HEK293 (cell line): ENCODE measurements around the gene UBTD1.

ENCODE experiments used
- CTCF ChIA-PET: fragments of 350-600 bp; formaldehyde crosslinking; extraction: SDS; loops from one replicate; lab custom pipeline; 2021; ENCODE audit warnings: antibody characterized with exemption; lab: Yijun Ruan, JAX
- POLR2A ChIA-PET: fragments of 300-600 bp; formaldehyde crosslinking; extraction: SDS; loops from one replicate; lab custom pipeline; 2020; ENCODE audit warnings: antibody characterized with exemption, inconsistent platforms; lab: Yijun Ruan, JAX
- H3K27ac ChIP-seq: fragments of 200-500 bp; sonication (Bioruptor generic); 2 replicates; pipeline ENCODE4 v1.5.1; 2014; ENCODE audit warnings: low read depth, low read length, control low read depth, inconsistent platforms; ENCODE audit errors: extremely low read depth
- H3K36me3 ChIP-seq, 2 experiments: fragments of 200-500 bp in 1 of 2; sonication (Bioruptor generic) in 1 of 2; 1 replicate in 1 of 2; 2 replicates in 1 of 2; pipeline ENCODE4 v1.5.1; 2014 to 2017; ENCODE audit warnings: inconsistent platforms in 2 of 2, low read length in 2 of 2; ENCODE audit not compliant: control insufficient read depth in 2 of 2, insufficient read depth in 1 of 2
- H3K4me1 ChIP-seq: fragments of 200-500 bp; sonication (Bioruptor generic); 2 replicates; pipeline ENCODE4 v1.5.1; 2014; ENCODE audit warnings: mild to moderate bottlenecking, low read length, inconsistent platforms; ENCODE audit not compliant: control insufficient read depth, insufficient read depth
- H3K4me3 ChIP-seq: 2 replicates; pipeline ENCODE4 v1.5.1; 2011; ENCODE audit warnings: low read depth, mild to moderate bottlenecking, control low read depth, low read length, moderate library complexity
- H3K9me3 ChIP-seq: fragments of 200-500 bp; sonication (Bioruptor generic); 2 replicates; pipeline ENCODE4 v1.5.1; 2014; ENCODE audit warnings: low read depth, low read length, inconsistent platforms; ENCODE audit not compliant: control insufficient read depth, insufficient read depth
- FEZF1 ChIP-seq: fragments of 450-650 bp; formaldehyde crosslinking; IDR thresholded peaks from 2 replicates; pipeline ENCODE4 v1.5.1; 2016; ENCODE audit warnings: missing biosample characterization, missing genetic modification characterization
- PRDM10 ChIP-seq: fragments of 450-650 bp; formaldehyde crosslinking; IDR thresholded peaks from 2 replicates; pipeline ENCODE4 v1.5.1; 2016; ENCODE audit warnings: missing biosample characterization, missing genetic modification characterization
- REPIN1 ChIP-seq: fragments of 450-650 bp; formaldehyde crosslinking; IDR thresholded peaks from 2 replicates; pipeline ENCODE4 v1.5.1; 2017; ENCODE audit warnings: missing biosample characterization, missing genetic modification characterization, low read depth
- SP2 ChIP-seq: fragments of 450-650 bp; formaldehyde crosslinking; IDR thresholded peaks from 2 replicates; pipeline ENCODE4 v1.5.1; 2016; ENCODE audit warnings: missing biosample characterization, missing genetic modification characterization
- SP7 ChIP-seq: fragments of 450-650 bp; formaldehyde crosslinking; IDR thresholded peaks from 2 replicates; pipeline ENCODE4 v1.5.1; 2016; ENCODE audit warnings: missing biosample characterization, missing genetic modification characterization
- ZBTB17 ChIP-seq: fragments of 450-650 bp; formaldehyde crosslinking; IDR thresholded peaks from 2 replicates; pipeline ENCODE4 v1.5.1; 2016; ENCODE audit warnings: missing biosample characterization, missing genetic modification characterization
- ZBTB8A ChIP-seq: fragments of 450-650 bp; formaldehyde crosslinking; IDR thresholded peaks from 2 replicates; pipeline ENCODE4 v1.5.1; 2016; ENCODE audit warnings: missing biosample characterization, missing genetic modification characterization
- ZFP3 ChIP-seq: fragments of 450-650 bp; formaldehyde crosslinking; IDR thresholded peaks from 2 replicates; pipeline ENCODE4 v1.5.1; 2016; ENCODE audit warnings: low read depth, missing biosample characterization, missing genetic modification characterization
- ZFP69B ChIP-seq: fragments of 450-650 bp; formaldehyde crosslinking; IDR thresholded peaks from 2 replicates; pipeline ENCODE4 v1.5.1; 2016; ENCODE audit warnings: missing biosample characterization, missing genetic modification characterization
- ZNF221 ChIP-seq: fragments of 450-650 bp; formaldehyde crosslinking; IDR thresholded peaks from 2 replicates; pipeline ENCODE4 v1.5.1; 2017; ENCODE audit warnings: missing biosample characterization, missing genetic modification characterization, borderline replicate concordance
- ZNF362 ChIP-seq: fragments of 450-650 bp; formaldehyde crosslinking; IDR thresholded peaks from 2 replicates; pipeline ENCODE4 v1.5.1; 2016; ENCODE audit warnings: missing biosample characterization, missing genetic modification characterization
- ZNF426 ChIP-seq: fragments of 450-650 bp; formaldehyde crosslinking; IDR thresholded peaks from 2 replicates; pipeline ENCODE4 v1.5.1; 2017; ENCODE audit warnings: missing biosample characterization, missing genetic modification characterization, mild to moderate bottlenecking, inconsistent platforms, moderate library complexity
- ZNF433 ChIP-seq: fragments of 450-650 bp; formaldehyde crosslinking; IDR thresholded peaks from 2 replicates; pipeline ENCODE4 v1.5.1; 2016; ENCODE audit warnings: missing biosample characterization, missing genetic modification characterization, low read depth
- ZNF48 ChIP-seq: fragments of 450-650 bp; formaldehyde crosslinking; IDR thresholded peaks from 2 replicates; pipeline ENCODE4 v1.5.1; 2016; ENCODE audit warnings: missing biosample characterization, missing genetic modification characterization
- ZNF670 ChIP-seq: fragments of 450-650 bp; formaldehyde crosslinking; IDR thresholded peaks from 2 replicates; pipeline ENCODE4 v1.5.1; 2016; ENCODE audit warnings: missing biosample characterization, missing genetic modification characterization, low read depth
- TF ChIP-seq, protein P1 (sequence below): fragments of 450-650 bp; formaldehyde crosslinking; IDR thresholded peaks from 2 replicates; pipeline ENCODE4 v1.5.1; 2016; ENCODE audit warnings: missing biosample characterization, missing genetic modification characterization, borderline replicate concordance
- TF ChIP-seq, protein P2 (sequence below): fragments of 450-650 bp; formaldehyde crosslinking; IDR thresholded peaks from 2 replicates; pipeline ENCODE4 v1.5.1; 2016; ENCODE audit warnings: missing biosample characterization, missing genetic modification characterization

UBTD1 gene

GRCh38 chr10:97520520-97520919, 21.8 kb downstream of the UBTD1 start:
- no peaks in the 10 kb centered on the region for H3K36me3 ChIP-seq
- ChIA-PET CTCF (interaction anchor here (1.4 to 1.7 kb wide), 2 partner anchors 14 to 19 kb away, joined by 4 to 5 read pairs; no protein-coding TSS in a partner anchor), POLR2A (no interaction called here)
- H3K9me3 ChIP-seq: no peaks in the 10 kb centered on the region
- no peaks in the 10 kb centered on the region for H3K4me1 ChIP-seq
- TF ChIP-seq ZNF433: no peak
- no peak for TF ChIP-seq ZFP3 (tag by site-specific recombination)
- TF ChIP-seq, protein P1, sequence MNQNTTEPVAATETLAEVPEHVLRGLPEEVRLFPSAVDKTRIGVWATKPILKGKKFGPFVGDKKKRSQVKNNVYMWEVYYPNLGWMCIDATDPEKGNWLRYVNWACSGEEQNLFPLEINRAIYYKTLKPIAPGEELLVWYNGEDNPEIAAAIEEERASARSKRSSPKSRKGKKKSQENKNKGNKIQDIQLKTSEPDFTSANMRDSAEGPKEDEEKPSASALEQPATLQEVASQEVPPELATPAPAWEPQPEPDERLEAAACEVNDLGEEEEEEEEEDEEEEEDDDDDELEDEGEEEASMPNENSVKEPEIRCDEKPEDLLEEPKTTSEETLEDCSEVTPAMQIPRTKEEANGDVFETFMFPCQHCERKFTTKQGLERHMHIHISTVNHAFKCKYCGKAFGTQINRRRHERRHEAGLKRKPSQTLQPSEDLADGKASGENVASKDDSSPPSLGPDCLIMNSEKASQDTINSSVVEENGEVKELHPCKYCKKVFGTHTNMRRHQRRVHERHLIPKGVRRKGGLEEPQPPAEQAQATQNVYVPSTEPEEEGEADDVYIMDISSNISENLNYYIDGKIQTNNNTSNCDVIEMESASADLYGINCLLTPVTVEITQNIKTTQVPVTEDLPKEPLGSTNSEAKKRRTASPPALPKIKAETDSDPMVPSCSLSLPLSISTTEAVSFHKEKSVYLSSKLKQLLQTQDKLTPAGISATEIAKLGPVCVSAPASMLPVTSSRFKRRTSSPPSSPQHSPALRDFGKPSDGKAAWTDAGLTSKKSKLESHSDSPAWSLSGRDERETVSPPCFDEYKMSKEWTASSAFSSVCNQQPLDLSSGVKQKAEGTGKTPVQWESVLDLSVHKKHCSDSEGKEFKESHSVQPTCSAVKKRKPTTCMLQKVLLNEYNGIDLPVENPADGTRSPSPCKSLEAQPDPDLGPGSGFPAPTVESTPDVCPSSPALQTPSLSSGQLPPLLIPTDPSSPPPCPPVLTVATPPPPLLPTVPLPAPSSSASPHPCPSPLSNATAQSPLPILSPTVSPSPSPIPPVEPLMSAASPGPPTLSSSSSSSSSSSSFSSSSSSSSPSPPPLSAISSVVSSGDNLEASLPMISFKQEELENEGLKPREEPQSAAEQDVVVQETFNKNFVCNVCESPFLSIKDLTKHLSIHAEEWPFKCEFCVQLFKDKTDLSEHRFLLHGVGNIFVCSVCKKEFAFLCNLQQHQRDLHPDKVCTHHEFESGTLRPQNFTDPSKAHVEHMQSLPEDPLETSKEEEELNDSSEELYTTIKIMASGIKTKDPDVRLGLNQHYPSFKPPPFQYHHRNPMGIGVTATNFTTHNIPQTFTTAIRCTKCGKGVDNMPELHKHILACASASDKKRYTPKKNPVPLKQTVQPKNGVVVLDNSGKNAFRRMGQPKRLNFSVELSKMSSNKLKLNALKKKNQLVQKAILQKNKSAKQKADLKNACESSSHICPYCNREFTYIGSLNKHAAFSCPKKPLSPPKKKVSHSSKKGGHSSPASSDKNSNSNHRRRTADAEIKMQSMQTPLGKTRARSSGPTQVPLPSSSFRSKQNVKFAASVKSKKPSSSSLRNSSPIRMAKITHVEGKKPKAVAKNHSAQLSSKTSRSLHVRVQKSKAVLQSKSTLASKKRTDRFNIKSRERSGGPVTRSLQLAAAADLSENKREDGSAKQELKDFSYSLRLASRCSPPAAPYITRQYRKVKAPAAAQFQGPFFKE: no peak
- TF ChIP-seq, protein P2, sequence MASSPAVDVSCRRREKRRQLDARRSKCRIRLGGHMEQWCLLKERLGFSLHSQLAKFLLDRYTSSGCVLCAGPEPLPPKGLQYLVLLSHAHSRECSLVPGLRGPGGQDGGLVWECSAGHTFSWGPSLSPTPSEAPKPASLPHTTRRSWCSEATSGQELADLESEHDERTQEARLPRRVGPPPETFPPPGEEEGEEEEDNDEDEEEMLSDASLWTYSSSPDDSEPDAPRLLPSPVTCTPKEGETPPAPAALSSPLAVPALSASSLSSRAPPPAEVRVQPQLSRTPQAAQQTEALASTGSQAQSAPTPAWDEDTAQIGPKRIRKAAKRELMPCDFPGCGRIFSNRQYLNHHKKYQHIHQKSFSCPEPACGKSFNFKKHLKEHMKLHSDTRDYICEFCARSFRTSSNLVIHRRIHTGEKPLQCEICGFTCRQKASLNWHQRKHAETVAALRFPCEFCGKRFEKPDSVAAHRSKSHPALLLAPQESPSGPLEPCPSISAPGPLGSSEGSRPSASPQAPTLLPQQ (tag by site-specific recombination): no peak
- H3K27ac ChIP-seq: no peak overlapping the region
- no peak overlapping the region for H3K4me3 ChIP-seq

DNA sequence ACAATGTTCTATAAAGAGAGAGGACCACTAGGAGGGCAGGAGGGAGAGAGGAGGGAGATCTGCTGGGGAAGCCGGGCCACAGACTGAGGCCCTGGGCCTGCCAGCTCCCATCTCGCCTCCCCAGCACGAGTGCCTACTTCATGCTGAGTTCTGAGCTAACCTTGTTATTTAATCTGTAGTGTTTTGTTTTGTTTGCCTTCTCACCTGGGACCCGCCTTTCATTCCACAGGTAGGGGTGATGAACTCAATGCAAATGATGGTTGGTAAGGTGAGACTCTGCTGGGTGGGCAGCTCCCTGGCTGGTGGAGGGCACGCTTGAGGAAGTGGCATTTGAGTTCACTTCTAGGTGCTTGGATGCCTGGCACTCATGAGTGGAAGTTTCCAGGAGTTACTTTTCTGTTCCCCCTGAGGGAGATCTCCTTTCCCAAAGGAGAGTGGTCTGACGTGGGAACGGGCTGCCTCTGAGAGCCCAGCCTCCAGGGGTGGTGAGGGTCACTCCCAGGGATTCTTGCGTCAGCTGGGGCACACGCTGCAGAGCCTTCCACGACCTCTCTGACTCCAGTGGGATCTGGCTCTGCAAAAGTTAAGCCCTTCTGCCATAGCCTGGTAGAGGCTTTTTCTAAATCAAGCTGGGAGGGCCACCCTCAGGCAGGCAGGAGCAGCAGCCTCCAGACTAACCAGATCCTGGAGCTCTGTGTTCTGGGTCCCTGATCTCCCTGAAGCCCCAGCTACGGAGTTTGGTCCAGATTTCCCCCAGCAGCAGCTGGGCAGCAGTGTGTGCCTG, 22.4 kb downstream of the UBTD1 start:
- ChIA-PET POLR2A (no interaction called here), CTCF (interaction anchor here (0.6 to 1.7 kb wide), 4 partner anchors 13 to 50 kb away, joined by 3 to 5 read pairs (median 4); no protein-coding TSS in a partner anchor)
- no peaks in the 10 kb centered on the region for H3K4me1 ChIP-seq
- H3K36me3 ChIP-seq: no peaks in the 10 kb centered on the region
- no peak overlapping the region for H3K4me3 ChIP-seq
- H3K27ac ChIP-seq: no peak overlapping the region
- peak; percentile 64; the same call in 1 of the 2 replicates for TF ChIP-seq ZBTB17 (tag by site-specific recombination)
- no peak for TF ChIP-seq ZBTB8A
- no peaks in the 10 kb centered on the region for H3K9me3 ChIP-seq

DNA sequence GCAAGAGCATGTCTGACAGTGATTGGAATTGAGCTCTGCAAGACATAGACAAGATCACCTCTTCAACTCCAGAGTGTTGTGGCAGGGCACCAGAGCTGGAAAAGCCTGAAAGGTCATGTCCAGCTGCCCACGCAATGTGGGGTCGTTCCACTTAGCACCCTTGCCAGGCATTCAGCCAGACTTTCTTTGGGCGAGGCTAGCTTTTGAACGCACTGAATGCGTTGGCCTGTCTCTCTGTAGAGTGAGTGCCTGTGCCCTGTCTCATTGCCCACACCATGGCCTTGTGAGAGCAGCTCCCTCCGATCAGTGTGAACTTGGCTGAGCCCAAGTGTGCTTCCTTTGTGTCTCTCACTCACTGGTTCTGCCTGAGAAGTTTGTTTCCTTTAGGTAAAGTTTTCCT, 23.3 kb downstream of the UBTD1 start:
- ChIA-PET CTCF (interaction anchor here (0.8 to 1.5 kb wide), 5 partner anchors 12 to 58 kb away, joined by 3 to 8 read pairs (median 5); partner anchors contain the start of gene UBTD1), POLR2A (no interaction called here)
- Histone ChIP-seq H3K4me1 (no peaks in the 10 kb centered on the region), H3K9me3 (no peaks in the 10 kb centered on the region), H3K27ac (no peak overlapping the region), H3K36me3 (no peaks in the 10 kb centered on the region), H3K4me3 (no peak overlapping the region)
- TF ChIP-seq SP7 (tag by site-specific recombination): no peak
- no peak for TF ChIP-seq PRDM10 (tag by site-specific recombination)
- no peak for TF ChIP-seq ZNF426 (tag by site-specific recombination)
- TF ChIP-seq SP2 (tag by site-specific recombination): no peak
- TF ChIP-seq ZNF670 (tag by site-specific recombination): no peak
- no peak for TF ChIP-seq FEZF1 (tag by site-specific recombination)
- no peak for TF ChIP-seq ZNF362 (tag by site-specific recombination)
- no peak for TF ChIP-seq ZFP69B (tag by site-specific recombination)
- TF ChIP-seq ZNF221 (tag by site-specific recombination): no peak
- TF ChIP-seq ZNF48 (tag by site-specific recombination): no peak
- TF ChIP-seq REPIN1 (tag by site-specific recombination): no peak
